Astrocyte (in vitro differentiated cells and primary cell): ENCODE measurements around the gene RAB17. TPM values are rescaled to one million over a fixed set of nuclear protein-coding genes. Genes with fewer than 3 reads are reported as not detected.
A peak's percentile ranks its signal among the peaks of the same experiment; 100 is the strongest.

Experiments used
- DNase-seq: peaks from one replicate; pipeline ENCODE4 v3.0.0-alpha.2; 2010; ENCODE audit warnings: low read depth
- FAIRE-seq: peaks from 2 replicates; lab custom pipeline; 2011; peaks lifted over from hg19 to GRCh38; lab: Jason Lieb, UNC
- H2AFZ ChIP-seq: 2 replicates; pipeline ENCODE4 v1.6.0; 2012; ENCODE audit warnings: low read depth, low read length, inconsistent platforms
- H3K27ac ChIP-seq: 2 replicates; pipeline ENCODE4 v1.5.1; 2011; ENCODE audit warnings: low read depth, low read length, inconsistent platforms
- H3K27me3 ChIP-seq: 2 replicates; pipeline ENCODE4 v1.6.0; 2011; ENCODE audit warnings: low read length, inconsistent platforms; ENCODE audit not compliant: insufficient read depth
- H3K36me3 ChIP-seq: 2 replicates; pipeline ENCODE4 v1.5.1; 2011; ENCODE audit warnings: low read length, inconsistent platforms; ENCODE audit not compliant: insufficient read depth
- H3K4me1 ChIP-seq: 2 replicates; pipeline ENCODE4 v1.5.1; 2011; ENCODE audit warnings: low read length, inconsistent platforms; ENCODE audit not compliant: insufficient read depth
- H3K4me2 ChIP-seq: 2 replicates; pipeline ENCODE4 v1.6.0; 2012; ENCODE audit warnings: low read length, inconsistent platforms
- H3K4me3 ChIP-seq: 2 replicates; pipeline ENCODE4 v1.5.1; 2011; ENCODE audit warnings: low read depth, mild to moderate bottlenecking, low read length, inconsistent platforms; ENCODE audit not compliant: insufficient read depth
- H3K79me2 ChIP-seq: 2 replicates; pipeline ENCODE4 v1.6.0; 2012; ENCODE audit warnings: mild to moderate bottlenecking, low read length, inconsistent platforms; ENCODE audit not compliant: insufficient read depth
- H3K9ac ChIP-seq: 2 replicates; pipeline ENCODE4 v1.6.0; 2012; ENCODE audit warnings: mild to moderate bottlenecking, low read length, inconsistent platforms
- H3K9me3 ChIP-seq: 2 replicates; pipeline ENCODE4 v1.5.1; 2012; ENCODE audit warnings: low read depth, mild to moderate bottlenecking, low read length, inconsistent platforms; ENCODE audit not compliant: insufficient read depth
- H4K20me1 ChIP-seq: 2 replicates; pipeline ENCODE4 v1.6.0; 2012; ENCODE audit warnings: low read length, inconsistent platforms; ENCODE audit not compliant: insufficient read depth
- H3K27ac Mint-ChIP-seq: one replicate; pipeline ENCODE4 v1.8.0; 2021; ENCODE audit warnings: mild to moderate bottlenecking, mixed read lengths; ENCODE audit not compliant: unreplicated experiment
- H3K27me3 Mint-ChIP-seq: one replicate; pipeline ENCODE4 v1.8.0; 2021; ENCODE audit warnings: low read depth, mixed read lengths; ENCODE audit not compliant: unreplicated experiment
- H3K36me3 Mint-ChIP-seq: one replicate; pipeline ENCODE4 v1.8.0; 2021; ENCODE audit warnings: low read depth, mixed read lengths; ENCODE audit not compliant: unreplicated experiment
- H3K4me1 Mint-ChIP-seq: one replicate; pipeline ENCODE4 v1.8.0; 2021; ENCODE audit warnings: low read depth, mixed read lengths; ENCODE audit not compliant: unreplicated experiment
- H3K4me3 Mint-ChIP-seq: one replicate; pipeline ENCODE4 v1.8.0; 2021; ENCODE audit warnings: mild to moderate bottlenecking, moderate library complexity, mixed read lengths; ENCODE audit not compliant: unreplicated experiment
- H3K9me3 Mint-ChIP-seq: one replicate; pipeline ENCODE4 v1.8.0; 2021; ENCODE audit warnings: mild to moderate bottlenecking, mixed read lengths; ENCODE audit not compliant: unreplicated experiment
- EZH2 ChIP-seq: IDR thresholded peaks from 2 replicates; pipeline ENCODE4 v1.6.1; 2012; ENCODE audit warnings: mild to moderate bottlenecking, low read length, inconsistent platforms; ENCODE audit not compliant: insufficient read depth
- total RNA-seq: library from RNA; stranded (reverse); gene quantifications from 2 replicates; pipeline ENCODE4 v1.2.1, GENCODE V29; 2021
- TF ChIP-seq, protein P1 (sequence below): IDR thresholded peaks from 2 replicates; pipeline ENCODE4 v1.5.1; 2011; ENCODE audit warnings: low read depth, mild to moderate bottlenecking, inconsistent platforms, low read length, moderate library complexity; ENCODE audit not compliant: insufficient read depth

The RAB17 gene
- total RNA-seq, 1 donor from 2014 or later: 1.4 TPM

DNA sequence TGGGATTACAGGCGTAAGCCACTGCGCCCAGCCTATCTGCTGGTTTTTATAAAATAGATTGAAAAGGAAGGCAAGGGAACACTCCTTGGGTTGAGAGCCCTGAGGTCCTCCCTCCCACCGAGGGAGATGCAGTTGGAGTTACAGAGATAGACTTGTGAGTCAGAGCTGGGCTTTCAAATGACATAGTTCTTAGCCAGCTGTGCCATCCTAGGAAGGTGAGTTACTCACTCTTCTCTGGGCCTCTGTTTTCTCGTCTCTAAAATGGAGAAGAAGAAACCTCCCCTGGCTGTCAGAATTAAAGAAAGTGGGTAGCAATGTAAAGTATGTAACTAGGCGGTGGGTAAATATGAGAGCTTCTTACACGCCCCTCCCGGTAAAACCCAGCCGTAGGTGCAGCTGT lies 39.2 kb upstream of the RAB17 start:
- no peak overlapping the region for H3K9ac ChIP-seq
- H3K4me3 ChIP-seq: no peak overlapping the region
- Mint-ChIP-seq H3K4me3 (peak overlapping the region; percentile 62), H3K9me3 (peaks cover under 1% of the 10 kb centered on the region), H3K27me3 (peaks cover 7% of the 10 kb centered on the region), H3K36me3 (peaks cover 14% of the 10 kb centered on the region), H3K4me1 (peaks cover 31% of the 10 kb centered on the region), H3K27ac (peak overlapping the region; percentile 72)
- H3K36me3 ChIP-seq: no peaks in the 10 kb centered on the region
- DNase-seq: peak; percentile 54
- peaks cover 50% of the 10 kb centered on the region for H4K20me1 ChIP-seq
- no peak overlapping the region for H2AFZ ChIP-seq
- peaks cover 50% of the 10 kb centered on the region for H3K79me2 ChIP-seq
- TF ChIP-seq, protein P1, sequence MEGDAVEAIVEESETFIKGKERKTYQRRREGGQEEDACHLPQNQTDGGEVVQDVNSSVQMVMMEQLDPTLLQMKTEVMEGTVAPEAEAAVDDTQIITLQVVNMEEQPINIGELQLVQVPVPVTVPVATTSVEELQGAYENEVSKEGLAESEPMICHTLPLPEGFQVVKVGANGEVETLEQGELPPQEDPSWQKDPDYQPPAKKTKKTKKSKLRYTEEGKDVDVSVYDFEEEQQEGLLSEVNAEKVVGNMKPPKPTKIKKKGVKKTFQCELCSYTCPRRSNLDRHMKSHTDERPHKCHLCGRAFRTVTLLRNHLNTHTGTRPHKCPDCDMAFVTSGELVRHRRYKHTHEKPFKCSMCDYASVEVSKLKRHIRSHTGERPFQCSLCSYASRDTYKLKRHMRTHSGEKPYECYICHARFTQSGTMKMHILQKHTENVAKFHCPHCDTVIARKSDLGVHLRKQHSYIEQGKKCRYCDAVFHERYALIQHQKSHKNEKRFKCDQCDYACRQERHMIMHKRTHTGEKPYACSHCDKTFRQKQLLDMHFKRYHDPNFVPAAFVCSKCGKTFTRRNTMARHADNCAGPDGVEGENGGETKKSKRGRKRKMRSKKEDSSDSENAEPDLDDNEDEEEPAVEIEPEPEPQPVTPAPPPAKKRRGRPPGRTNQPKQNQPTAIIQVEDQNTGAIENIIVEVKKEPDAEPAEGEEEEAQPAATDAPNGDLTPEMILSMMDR: no peak
- no peak for TF ChIP-seq EZH2
- no peaks in the 10 kb centered on the region for H3K9me3 ChIP-seq
- H3K4me1 ChIP-seq: peaks cover 13% of the 10 kb centered on the region
- H3K27ac ChIP-seq: no peak overlapping the region
- H3K4me2 ChIP-seq: no peak overlapping the region
- no peaks in the 10 kb centered on the region for H3K27me3 ChIP-seq
- no peak for FAIRE-seq

DNA sequence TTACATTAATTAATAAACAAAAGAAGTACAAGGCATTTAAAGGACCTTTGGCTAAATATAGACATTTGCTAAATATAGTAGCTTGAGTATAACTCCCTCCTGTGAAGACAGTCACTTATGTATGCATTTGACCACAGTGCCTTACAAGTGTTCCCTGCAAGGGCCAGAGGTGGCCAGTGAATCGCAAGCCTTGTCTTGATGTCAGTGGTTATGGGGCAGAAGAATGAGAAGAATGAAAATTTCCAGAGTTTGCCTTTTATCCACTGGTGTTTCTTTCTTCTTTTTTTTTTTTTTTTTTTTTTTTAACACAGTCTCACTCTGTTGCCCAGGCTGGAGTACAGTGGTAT lies 38.6 kb upstream of the RAB17 start:
- peaks cover 50% of the 10 kb centered on the region for H3K79me2 ChIP-seq
- H3K4me3 ChIP-seq: no peak overlapping the region
- H3K9ac ChIP-seq: no peak overlapping the region
- no peak overlapping the region for H3K27ac ChIP-seq
- no peaks in the 10 kb centered on the region for H3K36me3 ChIP-seq
- no peak for FAIRE-seq
- no peak for DNase-seq
- H3K4me2 ChIP-seq: peak overlapping the region; percentile 97
- peaks cover 50% of the 10 kb centered on the region for H4K20me1 ChIP-seq
- no peak overlapping the region for H2AFZ ChIP-seq
- TF ChIP-seq, protein P1: no peak
- no peak for TF ChIP-seq EZH2
- H3K4me3 Mint-ChIP-seq: peak overlapping the region; percentile 92
- no peaks in the 10 kb centered on the region for H3K9me3 ChIP-seq
- no peaks in the 10 kb centered on the region for H3K27me3 ChIP-seq
- H3K9me3 Mint-ChIP-seq: no peaks in the 10 kb centered on the region
- H3K36me3 Mint-ChIP-seq: peaks cover 14% of the 10 kb centered on the region
- H3K27ac Mint-ChIP-seq: peak overlapping the region; percentile 72
- H3K4me1 Mint-ChIP-seq: peaks cover 31% of the 10 kb centered on the region
- H3K4me1 ChIP-seq: peaks cover 13% of the 10 kb centered on the region
- H3K27me3 Mint-ChIP-seq: peaks cover 12% of the 10 kb centered on the region
